ENCODE data around the gene DDN.

DNA sequence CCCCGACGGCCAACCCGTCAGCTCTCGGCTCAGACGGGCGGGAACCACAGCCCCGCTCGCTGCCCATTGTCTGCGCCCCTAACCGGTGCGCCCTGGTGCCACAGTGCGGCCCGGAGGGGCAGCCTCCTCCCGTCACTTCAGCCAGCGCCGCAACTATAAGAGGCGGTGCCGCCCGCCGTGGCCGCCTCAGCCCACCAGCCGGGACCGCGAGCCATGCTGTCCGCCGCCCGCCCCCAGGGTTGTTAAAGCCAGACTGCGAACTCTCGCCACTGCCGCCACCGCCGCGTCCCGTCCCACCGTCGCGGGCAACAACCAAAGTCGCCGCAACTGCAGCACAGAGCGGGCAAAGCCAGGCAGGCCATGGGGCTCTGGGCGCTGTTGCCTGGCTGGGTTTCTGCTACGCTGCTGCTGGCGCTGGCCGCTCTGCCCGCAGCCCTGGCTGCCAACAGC is 20.9 kb downstream of the DDN start, which contains the start of gene WNT1:
- TF ChIP-seq YY1 (IDR thresholded peaks at IDR 0.05; ENCODE audit: insufficient read depth, insufficient read length) (no peak), SUZ12 (IDR thresholded peaks at IDR 0.05; ENCODE audit: extremely low read depth, insufficient read depth, insufficient read length) (no peak), ZNF274 (IDR thresholded peaks at IDR 0.05; ENCODE audit: low read depth, low read length) (no peak)

Data from NT2/D1 (cell line).